Neural crest cell (in vitro differentiated cells): Measurements from ENCODE around the gene TUBB1. TPM values are rescaled to one million over a fixed set of nuclear protein-coding genes. Genes with fewer than 3 reads are reported as not detected.
"Not testable (repeated sequence)": the region's sequence is repeated elsewhere in the genome, so short reads cannot be mapped to it uniquely, and the experiment has no call there.

Source experiments
- DNase-seq: peaks from one replicate; pipeline ENCODE4 v3.0.0; 2021; ENCODE audit warnings: low read depth, mixed read lengths, low spot score
- H3K27ac Mint-ChIP-seq: one replicate; pipeline ENCODE4 v1.8.0; 2021; ENCODE audit warnings: mild to moderate bottlenecking, mixed read lengths; ENCODE audit not compliant: unreplicated experiment
- H3K27me3 Mint-ChIP-seq: 2 replicates; pipeline ENCODE4 v1.8.0; 2021; ENCODE audit warnings: low read depth, mild to moderate bottlenecking, mixed read lengths
- H3K36me3 Mint-ChIP-seq: 2 replicates; pipeline ENCODE4 v1.8.0; 2021; ENCODE audit warnings: low read depth, mild to moderate bottlenecking, mixed read lengths
- H3K4me1 Mint-ChIP-seq: 2 replicates; pipeline ENCODE4 v1.8.0; 2021; ENCODE audit warnings: mixed read lengths
- H3K4me3 Mint-ChIP-seq: one replicate; pipeline ENCODE4 v1.8.0; 2021; ENCODE audit warnings: mild to moderate bottlenecking, mixed read lengths
- H3K9me3 Mint-ChIP-seq: 2 replicates; pipeline ENCODE4 v1.8.0; 2021; ENCODE audit warnings: mixed read lengths
- total RNA-seq: library from RNA; stranded (reverse); gene quantifications from 2 replicates; pipeline ENCODE4 v1.2.1, GENCODE V29; 2021
- TF ChIP-seq, protein P1 (sequence below): fragments of 200-600 bp; sonication (generic); conservative IDR thresholded peaks from 2 replicates; pipeline ENCODE4 v1.5.0; 2021; ENCODE audit warnings: antibody characterized with exemption, mild to moderate bottlenecking

Gene TUBB1
- total RNA-seq, 1 donor from 2014 or later: not detected

DNA sequence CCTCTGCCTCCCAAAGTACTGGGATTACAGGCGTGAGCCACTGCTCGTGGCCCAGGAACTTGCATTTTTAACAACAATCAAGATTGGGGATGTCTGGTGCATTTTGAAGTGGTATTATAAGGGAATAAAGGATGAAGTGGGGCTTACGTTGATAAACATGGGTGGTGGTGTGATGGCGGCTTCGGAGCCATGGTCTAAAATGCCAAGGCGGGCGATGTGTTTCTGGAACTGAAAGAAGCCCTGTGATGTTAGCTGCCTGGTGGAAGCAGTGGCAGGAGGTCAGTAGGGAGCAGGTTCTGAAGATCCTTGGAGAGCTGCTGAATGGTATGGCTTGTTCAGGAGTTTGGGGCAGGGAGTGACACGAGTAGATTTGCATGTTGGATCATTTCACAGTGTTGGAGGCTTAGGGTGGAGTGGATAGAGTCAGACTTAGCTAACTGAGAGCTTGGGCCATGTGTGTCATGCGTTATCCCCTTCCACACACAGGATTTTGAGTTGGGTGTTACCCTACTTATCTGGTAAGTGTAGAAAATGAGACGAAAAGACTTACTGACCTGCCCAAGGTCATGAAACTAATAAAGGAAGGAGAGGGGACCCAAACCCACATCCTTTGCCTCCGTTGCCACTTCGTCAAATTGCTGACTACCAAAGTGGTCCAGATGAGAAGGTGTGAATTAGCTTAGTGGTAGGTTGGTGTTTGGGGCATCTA lies 36.7 kb upstream of the TUBB1 start:
- Mint-ChIP-seq H3K9me3 (no peaks in the 10 kb centered on the region), H3K4me1 (peaks cover 29% of the 10 kb centered on the region), H3K27ac (peak overlapping the region; percentile 52), H3K27me3 (no peaks in the 10 kb centered on the region), H3K36me3 (peaks cover 13% of the 10 kb centered on the region), H3K4me3 (peak overlapping the region; percentile 94)
- no peak for DNase-seq
- TF ChIP-seq, protein P1, sequence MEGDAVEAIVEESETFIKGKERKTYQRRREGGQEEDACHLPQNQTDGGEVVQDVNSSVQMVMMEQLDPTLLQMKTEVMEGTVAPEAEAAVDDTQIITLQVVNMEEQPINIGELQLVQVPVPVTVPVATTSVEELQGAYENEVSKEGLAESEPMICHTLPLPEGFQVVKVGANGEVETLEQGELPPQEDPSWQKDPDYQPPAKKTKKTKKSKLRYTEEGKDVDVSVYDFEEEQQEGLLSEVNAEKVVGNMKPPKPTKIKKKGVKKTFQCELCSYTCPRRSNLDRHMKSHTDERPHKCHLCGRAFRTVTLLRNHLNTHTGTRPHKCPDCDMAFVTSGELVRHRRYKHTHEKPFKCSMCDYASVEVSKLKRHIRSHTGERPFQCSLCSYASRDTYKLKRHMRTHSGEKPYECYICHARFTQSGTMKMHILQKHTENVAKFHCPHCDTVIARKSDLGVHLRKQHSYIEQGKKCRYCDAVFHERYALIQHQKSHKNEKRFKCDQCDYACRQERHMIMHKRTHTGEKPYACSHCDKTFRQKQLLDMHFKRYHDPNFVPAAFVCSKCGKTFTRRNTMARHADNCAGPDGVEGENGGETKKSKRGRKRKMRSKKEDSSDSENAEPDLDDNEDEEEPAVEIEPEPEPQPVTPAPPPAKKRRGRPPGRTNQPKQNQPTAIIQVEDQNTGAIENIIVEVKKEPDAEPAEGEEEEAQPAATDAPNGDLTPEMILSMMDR: no peak

DNA sequence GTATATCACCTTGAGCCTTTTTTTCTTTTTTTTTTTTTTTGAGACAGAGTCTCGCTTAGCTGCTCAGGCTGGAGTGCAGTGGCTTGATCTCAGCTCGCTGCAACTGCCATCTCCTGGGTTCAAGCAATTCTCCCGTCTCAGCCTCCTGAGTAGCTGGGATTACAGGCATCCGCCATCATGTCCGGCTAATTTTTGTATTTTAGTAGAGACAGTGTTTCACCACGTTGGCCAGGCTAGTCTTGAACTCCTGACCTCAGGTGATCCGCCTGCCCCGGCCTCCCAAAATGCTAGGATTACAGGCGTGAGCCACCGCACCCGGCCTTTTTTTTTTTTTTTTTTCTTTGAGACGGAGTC lies 36.1 kb upstream of the TUBB1 start:
- not testable (repeated sequence) for H3K27me3 Mint-ChIP-seq, DNase-seq, H3K27ac Mint-ChIP-seq, H3K9me3 Mint-ChIP-seq
- Mint-ChIP-seq H3K4me1 (peaks cover 29% of the 10 kb centered on the region), H3K4me3 (peak overlapping the region; percentile 94), H3K36me3 (peaks cover 16% of the 10 kb centered on the region)

DNA sequence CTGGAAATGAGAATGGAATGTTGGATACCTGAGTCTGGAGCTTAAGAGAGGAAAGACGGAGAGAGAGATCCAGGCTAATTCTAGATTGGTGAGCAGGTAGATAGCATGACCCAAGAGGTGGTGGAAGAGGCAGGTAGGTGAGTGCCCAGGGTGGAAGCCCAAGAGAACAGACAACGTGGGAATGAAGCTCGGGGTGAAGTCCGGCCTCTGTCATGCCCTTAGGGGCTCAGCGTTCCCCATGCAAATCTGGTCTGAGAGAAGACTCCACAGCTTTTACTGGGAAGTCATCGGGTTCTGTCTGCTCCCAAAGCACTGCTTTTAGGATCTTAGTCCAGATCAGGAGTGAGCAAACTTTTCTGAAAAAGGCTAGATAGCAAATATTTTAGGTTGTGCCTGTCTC lies 34.5 kb upstream of the TUBB1 start:
- Mint-ChIP-seq H3K36me3 (peaks cover 20% of the 10 kb centered on the region), H3K9me3 (no peaks in the 10 kb centered on the region), H3K27ac (no peak overlapping the region), H3K4me3 (peak overlapping the region; percentile 49), H3K4me1 (peaks cover 29% of the 10 kb centered on the region), H3K27me3 (no peaks in the 10 kb centered on the region)
- TF ChIP-seq, protein P1: no peak
- DNase-seq: no peak

DNA sequence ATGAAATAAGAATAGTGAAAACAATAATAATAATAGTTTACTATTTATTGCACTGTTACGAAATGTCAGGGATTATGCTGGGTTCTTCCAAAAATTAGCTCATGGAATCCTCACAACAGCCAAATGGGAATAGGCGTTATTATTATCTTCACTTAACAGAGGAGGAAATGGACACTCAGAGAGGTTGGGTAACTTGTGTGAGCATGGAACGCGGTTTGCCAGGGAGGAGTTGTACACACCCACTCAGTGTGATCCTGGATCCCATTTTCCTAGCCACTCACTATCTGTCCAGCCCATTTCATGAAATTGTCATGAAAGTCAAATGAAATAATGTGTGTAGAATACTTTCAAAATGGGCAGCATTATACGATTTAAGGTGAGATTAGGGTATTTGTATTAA lies 33.6 kb upstream of the TUBB1 start:
- no peak overlapping the region for H3K4me3 Mint-ChIP-seq
- DNase-seq: no peak
- H3K27me3 Mint-ChIP-seq: no peaks in the 10 kb centered on the region
- peaks cover 29% of the 10 kb centered on the region for H3K4me1 Mint-ChIP-seq
- TF ChIP-seq, protein P1: no peak
- no peak overlapping the region for H3K27ac Mint-ChIP-seq
- H3K36me3 Mint-ChIP-seq: peaks cover 22% of the 10 kb centered on the region
- no peaks in the 10 kb centered on the region for H3K9me3 Mint-ChIP-seq

DNA sequence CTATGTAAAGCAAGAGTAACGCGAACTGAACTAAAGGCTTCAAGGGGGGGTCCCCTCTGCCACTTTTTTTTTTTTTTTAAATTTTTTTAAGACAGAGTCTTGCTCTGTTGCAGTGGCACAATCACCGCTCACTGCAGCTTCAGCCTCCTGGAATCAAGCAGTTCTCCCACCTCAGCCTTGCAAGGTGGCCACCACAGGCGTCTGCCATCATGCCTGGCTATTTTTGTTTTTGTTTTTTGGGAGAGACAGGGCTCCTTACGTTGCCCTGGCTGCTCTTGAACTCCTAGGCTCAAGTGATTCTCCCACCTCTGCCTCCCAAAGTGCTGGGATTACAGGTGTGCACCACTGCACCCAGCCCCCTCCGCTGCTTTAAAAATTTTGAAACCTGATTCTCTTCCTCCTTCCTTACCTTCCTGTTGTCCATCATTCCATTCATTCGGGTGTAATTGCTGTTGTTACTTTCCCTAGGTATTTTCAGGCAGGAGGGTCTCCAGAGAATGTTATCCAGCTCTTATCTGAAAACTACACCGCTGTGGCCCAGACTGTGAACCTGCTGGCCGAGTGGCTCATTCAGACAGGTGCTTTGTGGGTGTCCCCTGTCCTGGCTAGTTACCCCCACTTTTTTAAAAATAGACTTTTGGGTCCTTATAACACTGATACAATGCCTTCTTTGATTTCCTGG lies 32.8 kb upstream of the TUBB1 start:
- no peak for DNase-seq
- H3K4me1 Mint-ChIP-seq: peaks cover 29% of the 10 kb centered on the region
- H3K27ac Mint-ChIP-seq: no peak overlapping the region
- H3K4me3 Mint-ChIP-seq: no peak overlapping the region
- peaks cover 22% of the 10 kb centered on the region for H3K36me3 Mint-ChIP-seq
- TF ChIP-seq, protein P1: no peak
- no peaks in the 10 kb centered on the region for H3K9me3 Mint-ChIP-seq
- no peaks in the 10 kb centered on the region for H3K27me3 Mint-ChIP-seq

DNA sequence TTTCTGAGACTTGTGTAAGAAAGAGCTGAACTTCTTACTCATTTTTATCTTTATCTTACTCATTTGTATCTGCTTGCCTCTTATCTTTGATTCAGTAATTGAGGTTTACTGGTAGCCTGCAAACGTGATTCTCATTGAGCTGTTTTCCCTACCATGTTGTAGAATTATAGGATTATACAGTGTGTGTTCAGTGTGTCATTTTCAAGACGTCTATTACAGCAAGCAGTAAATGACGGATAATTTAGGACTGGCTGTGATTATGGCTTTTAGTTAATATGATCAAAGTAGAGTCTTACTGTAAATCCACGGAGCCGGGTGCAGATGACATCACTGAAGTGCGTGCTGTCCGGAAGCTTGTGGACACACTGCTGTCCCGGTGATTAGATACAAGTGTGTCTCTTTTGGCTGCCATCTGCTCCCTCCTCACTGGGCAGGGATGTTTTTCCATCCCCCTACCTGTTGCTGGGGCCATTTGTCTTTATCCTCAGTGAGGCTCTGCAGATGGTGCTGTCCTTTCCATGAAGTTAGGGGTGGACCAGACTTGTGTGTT lies 32.2 kb upstream of the TUBB1 start:
- Mint-ChIP-seq H3K36me3 (peaks cover 22% of the 10 kb centered on the region), H3K27me3 (no peaks in the 10 kb centered on the region), H3K4me1 (peaks cover 29% of the 10 kb centered on the region), H3K27ac (no peak overlapping the region), H3K4me3 (no peak overlapping the region), H3K9me3 (no peaks in the 10 kb centered on the region)
- TF ChIP-seq, protein P1: no peak
- DNase-seq: no peak
